Liver (tissue), 3 donors: ENCODE measurements around the gene PLEKHA6.

Experiments used
- ATF3 ChIP-seq: IDR thresholded peaks from 2 replicates; pipeline ENCODE4 v1.6.1; 2016; ENCODE audit warnings: antibody characterized with exemption
- MAX ChIP-seq: IDR thresholded peaks from 2 replicates; pipeline ENCODE4 v1.6.1; 2016; ENCODE audit warnings: antibody characterized with exemption
- SP1 ChIP-seq: IDR thresholded peaks from 2 replicates; pipeline ENCODE4 v1.6.1; 2018; ENCODE audit warnings: antibody characterized with exemption, mild to moderate bottlenecking
- TAF1 ChIP-seq: conservative IDR thresholded peaks from 2 replicates; pipeline ENCODE4 v1.6.1; 2016; ENCODE audit warnings: antibody characterized with exemption, mild to moderate bottlenecking
- TF ChIP-seq, protein P1 (sequence below): fragments of 150-350 bp; IDR thresholded peaks from 2 replicates; pipeline ENCODE4 v1.5.1; 2017; ENCODE audit warnings: improper control_type of control experiment, low read depth, low read length; ENCODE audit not compliant: missing input control
- TF ChIP-seq, protein P2 (sequence below): IDR thresholded peaks from 2 replicates; pipeline ENCODE4 v1.6.1; 2016; ENCODE audit warnings: antibody characterized with exemption, mild to moderate bottlenecking
- donor health status: healthy.
- donor health status: healthy.

- TF ChIP-seq, protein P1, sequence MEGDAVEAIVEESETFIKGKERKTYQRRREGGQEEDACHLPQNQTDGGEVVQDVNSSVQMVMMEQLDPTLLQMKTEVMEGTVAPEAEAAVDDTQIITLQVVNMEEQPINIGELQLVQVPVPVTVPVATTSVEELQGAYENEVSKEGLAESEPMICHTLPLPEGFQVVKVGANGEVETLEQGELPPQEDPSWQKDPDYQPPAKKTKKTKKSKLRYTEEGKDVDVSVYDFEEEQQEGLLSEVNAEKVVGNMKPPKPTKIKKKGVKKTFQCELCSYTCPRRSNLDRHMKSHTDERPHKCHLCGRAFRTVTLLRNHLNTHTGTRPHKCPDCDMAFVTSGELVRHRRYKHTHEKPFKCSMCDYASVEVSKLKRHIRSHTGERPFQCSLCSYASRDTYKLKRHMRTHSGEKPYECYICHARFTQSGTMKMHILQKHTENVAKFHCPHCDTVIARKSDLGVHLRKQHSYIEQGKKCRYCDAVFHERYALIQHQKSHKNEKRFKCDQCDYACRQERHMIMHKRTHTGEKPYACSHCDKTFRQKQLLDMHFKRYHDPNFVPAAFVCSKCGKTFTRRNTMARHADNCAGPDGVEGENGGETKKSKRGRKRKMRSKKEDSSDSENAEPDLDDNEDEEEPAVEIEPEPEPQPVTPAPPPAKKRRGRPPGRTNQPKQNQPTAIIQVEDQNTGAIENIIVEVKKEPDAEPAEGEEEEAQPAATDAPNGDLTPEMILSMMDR = no peak
- TF ChIP-seq, protein P2, sequence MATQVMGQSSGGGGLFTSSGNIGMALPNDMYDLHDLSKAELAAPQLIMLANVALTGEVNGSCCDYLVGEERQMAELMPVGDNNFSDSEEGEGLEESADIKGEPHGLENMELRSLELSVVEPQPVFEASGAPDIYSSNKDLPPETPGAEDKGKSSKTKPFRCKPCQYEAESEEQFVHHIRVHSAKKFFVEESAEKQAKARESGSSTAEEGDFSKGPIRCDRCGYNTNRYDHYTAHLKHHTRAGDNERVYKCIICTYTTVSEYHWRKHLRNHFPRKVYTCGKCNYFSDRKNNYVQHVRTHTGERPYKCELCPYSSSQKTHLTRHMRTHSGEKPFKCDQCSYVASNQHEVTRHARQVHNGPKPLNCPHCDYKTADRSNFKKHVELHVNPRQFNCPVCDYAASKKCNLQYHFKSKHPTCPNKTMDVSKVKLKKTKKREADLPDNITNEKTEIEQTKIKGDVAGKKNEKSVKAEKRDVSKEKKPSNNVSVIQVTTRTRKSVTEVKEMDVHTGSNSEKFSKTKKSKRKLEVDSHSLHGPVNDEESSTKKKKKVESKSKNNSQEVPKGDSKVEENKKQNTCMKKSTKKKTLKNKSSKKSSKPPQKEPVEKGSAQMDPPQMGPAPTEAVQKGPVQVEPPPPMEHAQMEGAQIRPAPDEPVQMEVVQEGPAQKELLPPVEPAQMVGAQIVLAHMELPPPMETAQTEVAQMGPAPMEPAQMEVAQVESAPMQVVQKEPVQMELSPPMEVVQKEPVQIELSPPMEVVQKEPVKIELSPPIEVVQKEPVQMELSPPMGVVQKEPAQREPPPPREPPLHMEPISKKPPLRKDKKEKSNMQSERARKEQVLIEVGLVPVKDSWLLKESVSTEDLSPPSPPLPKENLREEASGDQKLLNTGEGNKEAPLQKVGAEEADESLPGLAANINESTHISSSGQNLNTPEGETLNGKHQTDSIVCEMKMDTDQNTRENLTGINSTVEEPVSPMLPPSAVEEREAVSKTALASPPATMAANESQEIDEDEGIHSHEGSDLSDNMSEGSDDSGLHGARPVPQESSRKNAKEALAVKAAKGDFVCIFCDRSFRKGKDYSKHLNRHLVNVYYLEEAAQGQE = no peak
- TF ChIP-seq MAX (no peak), SP1 (no peak), TAF1 (no peak), ATF3 (no peak)
These were observed 63.2 kb downstream of the PLEKHA6 start for GRCh38 chr1:204296431-204296988.
